NCI-H2227 treated with DMSO at 0.1 percent for 48 hours (cell line): ENCODE results near the gene ERGIC1.
"Not testable (repeated sequence)": the region's sequence is repeated elsewhere in the genome, so short reads cannot be mapped to it uniquely, and the experiment has no call there.

ENCODE experiments used
- DNase-seq: peaks from one replicate; lab custom pipeline; 2025; lab: John Stamatoyannopoulos, UW

The ERGIC1 gene

DNA sequence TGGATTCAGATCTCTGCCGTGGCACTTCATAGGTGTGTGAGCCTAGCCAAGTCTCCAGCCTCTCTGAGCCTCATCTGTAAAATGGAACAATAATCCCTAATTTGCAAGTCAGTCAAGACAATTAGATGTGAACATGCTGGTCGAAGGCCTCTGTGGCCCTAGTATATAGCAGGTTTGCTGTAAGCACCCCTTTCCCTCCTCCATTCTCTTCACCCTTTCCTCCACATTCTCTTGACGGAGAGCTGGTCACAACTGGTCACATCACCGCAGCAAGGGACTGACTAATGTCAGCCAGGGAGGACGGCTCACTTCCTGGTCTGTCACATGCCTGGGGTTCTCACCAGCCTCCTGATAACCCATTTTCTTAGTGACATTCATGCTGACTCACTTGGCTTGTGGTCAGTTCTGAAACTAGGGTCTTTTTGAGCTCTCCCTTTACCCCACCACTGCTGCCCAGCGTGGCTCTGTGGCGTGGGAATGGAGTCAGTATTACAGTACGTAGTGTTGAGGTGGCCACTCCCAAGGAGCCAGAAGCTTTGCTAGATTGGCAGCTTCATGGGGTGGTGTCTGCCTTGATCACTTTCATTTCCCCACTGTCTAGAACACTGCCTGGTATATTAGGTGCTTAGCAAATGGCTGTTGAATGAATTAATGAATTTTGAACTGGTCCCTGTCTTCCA is 47.8 kb downstream of the ERGIC1 start:
- DNase-seq, result no peak

DNA sequence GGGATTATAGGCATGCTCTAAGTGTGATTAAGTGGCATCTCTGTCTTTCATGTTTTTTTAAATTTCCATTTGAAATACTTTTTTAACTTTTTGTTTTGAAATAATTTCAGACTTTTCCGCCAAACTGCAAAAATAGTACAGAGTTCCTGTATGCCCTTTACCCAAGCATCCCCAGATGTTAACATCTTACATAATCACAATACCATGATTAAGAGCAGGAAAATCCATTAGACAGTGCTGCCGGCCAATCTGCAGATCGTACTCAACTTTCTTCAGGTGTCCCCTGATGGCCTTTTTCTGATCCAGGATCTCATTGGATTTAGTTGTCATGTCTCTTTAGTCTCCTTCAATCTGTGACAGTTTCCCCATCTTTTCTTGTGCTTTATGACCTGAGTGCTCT is 49.0 kb downstream of the ERGIC1 start:
- no peak for DNase-seq

DNA sequence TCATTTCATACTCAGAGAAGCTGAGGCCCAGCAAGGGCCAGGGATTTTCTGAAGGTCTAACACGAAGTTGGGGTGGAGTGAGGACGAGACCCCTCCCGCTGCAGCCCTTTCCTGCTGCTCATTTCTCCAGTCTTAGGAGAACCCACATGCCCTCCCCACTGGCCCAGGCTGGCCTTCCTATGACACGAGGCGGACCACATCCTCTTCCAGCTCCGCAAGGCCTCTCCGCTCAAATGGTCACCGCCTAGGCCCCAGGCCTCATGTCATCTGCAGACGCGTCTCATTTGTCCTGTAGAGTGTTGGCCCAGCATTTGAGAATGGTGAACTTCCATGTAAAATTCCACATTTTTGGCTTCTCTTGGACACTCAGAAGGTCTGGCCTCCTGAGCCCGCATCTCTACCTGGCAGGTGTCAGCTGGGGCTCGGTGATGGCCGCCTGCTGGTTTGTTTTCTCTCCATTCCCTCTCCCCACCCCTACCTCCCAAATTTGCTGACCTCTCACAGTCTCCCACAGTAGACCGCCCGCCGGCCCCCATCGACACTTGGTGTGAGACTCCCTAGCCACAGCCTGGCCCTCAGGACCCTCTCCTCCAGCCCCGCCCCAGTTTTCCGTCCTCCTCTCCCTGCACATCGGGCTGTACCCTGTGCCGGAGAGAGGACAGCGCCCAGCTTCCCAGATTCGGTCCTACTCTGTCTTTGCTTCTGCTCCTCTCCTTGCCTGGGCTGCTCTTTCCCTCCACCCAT is 51.7 kb downstream of the ERGIC1 start:
- DNase-seq, result no peak

DNA sequence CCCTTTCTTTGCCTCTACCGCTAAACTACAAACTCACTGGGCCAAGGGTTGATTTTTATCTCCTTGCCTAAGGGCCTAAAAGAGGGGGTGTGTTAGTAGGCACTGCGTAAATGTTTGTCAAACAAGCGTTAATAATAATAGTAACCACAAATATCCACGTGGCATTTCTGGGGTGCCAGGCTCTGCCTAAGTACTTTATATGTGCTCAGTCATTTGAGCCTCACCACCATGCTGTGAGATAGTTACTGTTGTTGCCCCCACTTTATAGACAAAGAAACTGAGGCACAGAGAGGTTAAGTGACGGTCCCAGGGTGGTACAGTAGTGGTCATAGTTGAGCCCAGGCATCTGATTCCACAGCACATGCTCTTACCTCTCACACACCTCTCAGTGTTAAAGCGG is 52.4 kb downstream of the ERGIC1 start:
- no peak for DNase-seq

DNA sequence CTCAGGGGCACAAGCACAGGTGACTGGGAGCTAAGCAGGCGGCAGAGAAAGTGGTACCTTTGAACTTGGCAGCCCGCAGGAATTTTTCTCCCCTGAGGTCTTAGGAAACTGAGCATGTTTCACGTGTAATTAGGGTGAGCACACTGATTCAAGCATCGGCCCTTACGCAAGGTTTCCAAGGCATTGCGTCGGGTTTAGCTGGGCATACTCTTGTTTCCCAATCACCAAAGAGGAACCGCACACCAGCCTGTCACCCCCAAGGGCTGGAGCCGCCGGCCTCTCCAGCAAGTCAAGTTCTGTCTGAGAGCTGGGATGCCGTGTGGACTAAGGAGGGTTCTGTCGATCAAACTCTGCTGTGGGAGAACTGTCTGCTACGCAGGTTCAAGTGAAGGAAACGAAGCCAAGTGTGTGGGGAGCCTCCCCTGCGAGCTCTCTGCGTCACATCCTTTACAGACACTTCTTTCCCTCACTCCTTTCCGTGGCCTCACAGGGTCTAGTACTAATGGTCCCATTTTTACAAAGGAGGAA is 53.0 kb downstream of the ERGIC1 start:
- DNase-seq, result no peak

DNA sequence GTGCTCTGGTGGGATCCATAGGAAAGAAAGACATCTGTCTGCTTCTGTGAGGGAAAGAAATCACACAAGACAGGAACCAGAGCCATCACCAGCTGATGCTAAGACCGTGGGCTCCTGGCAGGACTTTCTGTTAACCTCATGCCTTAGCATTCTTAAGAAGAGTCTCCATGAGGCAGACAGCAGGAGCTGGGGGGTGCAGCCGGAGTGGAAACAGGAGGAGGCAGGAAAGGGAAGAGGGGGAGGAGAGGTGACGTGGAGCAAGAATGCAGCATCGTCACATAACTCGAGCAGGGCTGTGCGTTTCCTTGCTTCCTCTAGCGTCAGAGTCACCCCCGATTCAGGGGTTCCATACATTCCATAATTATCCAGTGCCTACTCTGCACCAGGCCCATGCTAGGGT is 53.6 kb downstream of the ERGIC1 start:
- DNase-seq, result no peak

DNA sequence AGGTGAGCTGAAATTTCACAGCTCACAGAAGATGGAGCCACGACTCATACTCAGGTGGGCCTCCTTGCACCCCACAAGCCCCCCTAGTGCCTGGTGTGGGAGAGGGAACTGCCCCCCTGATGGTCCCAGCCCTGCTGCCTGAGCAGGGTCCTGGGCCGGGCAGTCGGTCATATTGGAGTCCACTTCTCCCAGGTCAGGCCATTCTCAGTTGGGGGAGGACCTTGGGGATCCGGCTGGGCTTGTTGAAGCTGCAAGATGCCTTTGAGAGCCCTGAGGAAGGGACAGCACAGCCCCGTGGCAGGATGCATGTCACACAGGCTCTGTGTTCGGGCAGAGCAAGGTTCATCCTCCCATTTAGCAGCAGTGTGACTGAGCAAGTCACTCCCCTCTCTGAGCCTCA is 56.6 kb downstream of the ERGIC1 start:
- DNase-seq, result no peak

DNA sequence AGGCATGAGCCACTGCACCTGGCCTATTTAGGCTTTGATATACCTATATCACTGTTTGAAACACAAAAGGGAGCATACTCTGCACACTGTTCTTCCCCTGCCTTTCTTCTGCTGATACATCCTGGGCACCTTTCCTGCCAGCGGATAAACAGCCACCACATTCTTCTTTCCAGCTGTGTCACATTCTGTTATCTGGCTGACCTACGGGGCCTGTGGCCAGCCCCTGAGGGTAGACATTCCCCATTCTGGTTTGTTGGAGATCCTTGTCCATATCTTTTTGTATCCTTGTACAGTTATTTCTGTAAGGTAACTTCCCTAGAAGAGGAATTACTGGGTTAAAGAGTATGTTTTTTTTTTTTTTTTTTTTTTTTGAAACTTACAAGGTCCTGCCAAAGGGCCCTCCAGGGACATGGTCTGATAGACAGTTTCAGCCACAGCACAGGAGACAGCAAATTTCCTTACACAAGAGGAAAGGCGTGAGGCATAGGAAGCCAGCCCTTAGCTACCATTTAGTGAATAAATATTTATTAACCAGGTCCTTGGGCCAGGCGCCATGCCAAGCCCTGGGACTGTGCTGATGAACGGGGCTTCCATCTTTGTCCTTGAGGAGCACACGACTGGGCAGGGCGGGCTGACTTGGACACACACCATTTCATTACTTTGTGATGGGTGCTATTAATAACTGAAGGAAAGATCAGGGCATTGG is 57.8 kb downstream of the ERGIC1 start:
- no peak for DNase-seq

DNA sequence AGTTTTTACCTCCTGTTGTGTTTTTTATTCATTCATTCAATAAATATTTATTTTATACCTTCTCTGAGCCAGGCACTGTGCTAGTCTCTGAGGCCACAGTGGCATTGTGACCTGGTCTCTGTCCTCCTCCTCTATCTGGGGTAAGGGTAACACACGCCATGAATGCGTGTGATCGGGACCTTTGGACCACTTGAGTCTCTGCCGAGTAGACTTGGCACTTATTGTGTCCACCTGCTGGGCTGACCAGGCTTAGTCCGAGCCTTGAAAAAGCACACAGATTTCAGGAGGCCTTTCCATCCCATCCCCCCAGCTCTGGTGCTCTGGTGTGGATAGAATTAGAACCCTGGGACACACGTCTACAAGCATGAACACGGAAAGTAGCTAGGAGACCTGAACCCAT is 58.7 kb downstream of the ERGIC1 start:
- DNase-seq, result no peak

DNA sequence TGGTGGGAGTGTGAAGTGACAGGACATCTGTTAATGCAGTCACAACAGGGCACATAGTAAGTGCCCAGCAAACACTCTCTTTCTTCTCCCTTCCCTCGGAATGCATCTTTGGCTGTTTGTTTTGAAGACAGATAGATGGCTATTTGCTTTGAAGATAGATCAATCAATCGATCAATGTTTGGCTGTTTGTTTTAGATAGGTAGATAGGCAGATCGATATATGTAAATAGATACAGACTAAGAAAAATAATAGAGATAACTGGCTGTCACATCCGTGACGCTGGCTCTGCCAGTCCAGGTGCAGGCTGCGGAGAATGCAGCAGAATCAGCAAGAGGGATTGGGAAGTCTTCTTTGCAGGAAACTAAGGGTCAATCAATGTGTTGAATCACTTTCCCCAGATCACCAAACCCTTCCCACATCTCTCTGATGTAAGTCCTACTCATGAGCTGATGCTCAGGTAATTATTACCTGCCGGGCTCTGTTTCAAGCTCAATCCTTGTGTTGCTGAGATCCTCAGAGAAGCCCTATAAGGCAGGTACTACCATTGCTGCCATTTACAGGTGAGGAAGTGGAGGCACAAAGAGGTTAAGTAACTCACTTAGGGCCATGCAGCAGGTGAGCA is 60.8 kb downstream of the ERGIC1 start:
- no peak for DNase-seq

DNA sequence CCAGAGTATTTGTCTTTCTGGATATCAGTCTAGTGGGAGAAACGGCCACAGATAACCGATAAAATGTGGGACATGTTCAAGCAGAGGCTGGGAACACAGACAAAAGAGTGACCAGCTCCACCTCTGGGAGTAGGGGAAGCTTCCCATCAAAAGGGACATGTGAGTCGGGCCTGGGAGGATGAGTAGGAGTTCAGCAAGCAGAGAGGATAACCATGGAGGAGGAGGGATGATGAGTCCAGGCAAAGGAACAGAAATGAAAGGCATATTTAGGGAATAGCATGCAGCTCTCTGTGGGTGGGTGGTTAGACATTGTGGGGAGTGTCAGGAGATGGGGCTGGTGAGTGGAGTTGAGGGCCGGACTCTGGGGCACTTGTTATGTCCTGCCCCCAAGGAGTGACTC is 61.5 kb downstream of the ERGIC1 start:
- DNase-seq, result no peak

DNA sequence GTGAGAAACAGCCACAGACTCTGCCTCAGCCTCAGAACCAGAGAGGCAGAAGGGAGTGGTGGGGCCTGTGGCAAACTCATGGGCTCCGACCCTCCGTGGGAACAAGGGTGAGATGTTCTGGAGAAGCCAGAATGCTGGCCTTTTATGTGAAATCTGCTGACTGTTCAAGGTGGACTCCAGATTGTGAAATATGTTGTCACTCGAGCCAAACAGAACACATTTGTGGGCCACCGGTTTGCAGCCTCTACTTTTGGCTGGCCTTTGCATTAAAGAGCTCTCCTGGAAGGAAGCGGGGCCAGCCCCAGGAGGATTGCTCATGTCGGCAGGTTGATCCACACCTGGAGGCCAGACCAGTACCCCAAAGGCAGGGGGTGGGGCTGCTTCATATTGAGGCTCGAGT is 62.4 kb downstream of the ERGIC1 start:
- DNase-seq, result no peak

DNA sequence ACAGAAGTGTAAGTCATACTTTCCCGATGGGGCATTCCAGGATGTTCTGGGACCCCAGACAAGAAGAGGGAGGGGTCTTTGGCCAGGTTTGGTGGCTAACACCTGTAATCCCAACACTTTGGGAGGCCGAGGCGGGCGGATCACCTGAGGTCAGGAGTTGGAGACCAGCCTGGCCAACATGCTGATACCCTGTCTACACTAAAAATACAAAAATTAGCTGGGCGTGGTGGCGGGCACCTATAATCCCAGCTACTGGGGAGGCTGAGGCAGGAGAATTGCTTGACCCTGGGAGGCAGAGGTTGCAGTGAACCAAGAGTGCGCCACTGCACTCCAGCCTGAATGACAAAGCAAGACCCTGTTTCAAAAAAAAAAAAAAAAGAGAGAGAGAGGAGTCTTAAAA is 63.0 kb downstream of the ERGIC1 start:
- not testable (repeated sequence) for DNase-seq

DNA sequence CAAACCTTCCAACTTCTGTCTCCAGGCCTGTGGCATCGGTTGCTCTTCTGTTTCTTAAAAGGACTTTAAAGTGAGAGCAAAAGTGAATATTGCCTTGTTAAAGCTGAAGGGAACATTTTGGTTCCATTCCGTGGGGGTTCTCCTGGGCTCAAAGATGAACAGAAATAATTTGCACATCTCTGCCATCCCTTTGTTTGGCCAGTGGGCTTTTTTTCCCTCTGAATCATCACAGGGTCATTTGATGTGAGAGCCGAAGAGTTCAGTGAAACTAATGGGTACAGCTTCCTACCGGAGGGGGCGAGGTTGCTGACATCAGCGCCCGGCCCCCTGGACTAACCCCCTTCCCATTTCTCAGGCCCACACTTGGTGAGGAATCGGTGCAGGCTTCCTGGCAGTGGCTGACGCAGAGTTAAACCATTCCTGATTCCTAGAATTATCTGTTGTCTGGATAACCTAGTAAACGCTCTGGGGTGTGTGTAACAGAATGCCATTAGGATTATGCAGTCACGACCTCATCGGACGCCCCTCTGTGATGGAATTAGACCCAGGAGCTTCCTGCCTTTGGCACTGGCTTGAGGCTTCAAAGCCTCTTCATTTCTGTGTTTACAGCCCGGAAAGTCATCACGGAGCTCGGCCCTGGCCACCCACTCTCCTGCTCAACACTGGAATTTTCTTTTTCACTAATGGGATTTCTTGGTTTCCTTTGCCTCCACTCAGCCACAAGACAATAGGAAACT is 63.6 kb downstream of the ERGIC1 start:
- no peak for DNase-seq

DNA sequence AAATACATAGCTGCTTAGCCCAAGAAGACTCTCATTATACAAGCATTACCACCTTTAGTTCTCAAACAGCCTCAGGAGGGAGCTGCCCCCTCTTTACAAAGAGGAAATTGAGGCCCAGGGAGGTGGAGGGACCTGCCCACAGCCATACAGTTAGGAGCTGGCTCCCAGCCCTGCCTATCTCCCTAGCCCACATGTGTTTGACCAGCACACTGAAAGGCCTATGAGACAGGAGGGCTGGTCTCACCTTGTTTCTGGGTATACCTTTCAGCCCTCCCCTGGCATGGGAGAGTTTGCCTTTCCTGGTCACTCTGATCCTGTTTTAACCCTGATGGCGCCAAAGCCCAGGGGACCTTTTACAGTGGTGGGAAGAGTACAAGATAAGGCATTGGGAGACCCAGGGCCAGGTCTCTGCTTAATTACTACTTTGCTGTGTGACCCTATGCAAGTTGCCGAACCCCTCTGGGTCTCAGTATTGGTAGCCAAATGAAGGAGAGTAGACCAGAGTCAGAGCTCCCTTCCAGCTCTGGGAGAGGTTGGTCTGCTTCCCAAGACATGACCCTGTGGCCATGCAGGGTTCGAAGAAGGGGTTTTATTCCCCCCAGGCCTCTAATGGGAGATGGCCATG is 64.3 kb downstream of the ERGIC1 start:
- no peak for DNase-seq

DNA sequence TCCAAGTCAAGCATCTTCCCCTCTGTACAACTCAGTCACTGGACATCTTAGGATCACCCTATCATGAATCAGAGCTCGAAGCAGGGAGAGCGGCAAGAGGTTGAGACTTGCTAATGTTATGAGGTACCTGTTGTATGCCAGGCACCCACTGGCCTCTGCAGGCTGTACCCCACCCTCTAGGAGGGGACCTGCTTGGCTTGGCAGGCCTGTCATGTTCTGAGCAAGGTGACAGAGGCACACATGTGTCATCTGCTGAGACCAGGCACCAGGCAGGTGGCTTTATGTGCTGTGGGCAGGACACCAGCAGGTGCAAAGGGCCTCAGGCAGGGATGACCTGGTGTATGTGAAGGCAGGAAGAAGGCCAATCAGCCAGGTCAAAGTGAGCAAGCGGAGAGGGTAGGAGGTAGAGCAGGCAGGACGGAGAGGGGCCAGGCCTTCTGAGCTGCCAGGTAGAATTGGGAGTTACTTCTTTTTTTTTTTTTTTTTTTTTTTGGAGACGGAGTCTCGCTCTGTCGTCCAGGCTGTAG is 64.9 kb downstream of the ERGIC1 start:
- no peak for DNase-seq

DNA sequence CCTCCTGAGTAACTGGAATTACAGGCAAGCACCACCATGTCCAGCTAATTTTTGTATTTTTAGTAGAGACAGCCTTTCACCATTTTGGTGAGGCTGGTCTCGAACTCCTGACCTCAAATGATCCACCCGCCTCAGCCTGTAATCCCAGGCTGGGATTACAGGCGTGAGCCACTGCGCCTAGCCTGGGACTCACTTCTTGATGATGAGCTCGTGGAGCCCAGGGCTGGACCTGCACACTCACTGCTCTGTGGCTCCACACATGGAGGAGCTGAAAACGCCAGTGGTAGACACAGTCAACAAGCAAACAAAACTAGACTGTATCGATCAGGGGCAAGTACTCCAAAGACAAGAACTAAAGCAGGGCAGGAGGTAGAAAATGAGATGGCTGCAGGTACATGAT is 65.4 kb downstream of the ERGIC1 start:
- no peak for DNase-seq

DNA sequence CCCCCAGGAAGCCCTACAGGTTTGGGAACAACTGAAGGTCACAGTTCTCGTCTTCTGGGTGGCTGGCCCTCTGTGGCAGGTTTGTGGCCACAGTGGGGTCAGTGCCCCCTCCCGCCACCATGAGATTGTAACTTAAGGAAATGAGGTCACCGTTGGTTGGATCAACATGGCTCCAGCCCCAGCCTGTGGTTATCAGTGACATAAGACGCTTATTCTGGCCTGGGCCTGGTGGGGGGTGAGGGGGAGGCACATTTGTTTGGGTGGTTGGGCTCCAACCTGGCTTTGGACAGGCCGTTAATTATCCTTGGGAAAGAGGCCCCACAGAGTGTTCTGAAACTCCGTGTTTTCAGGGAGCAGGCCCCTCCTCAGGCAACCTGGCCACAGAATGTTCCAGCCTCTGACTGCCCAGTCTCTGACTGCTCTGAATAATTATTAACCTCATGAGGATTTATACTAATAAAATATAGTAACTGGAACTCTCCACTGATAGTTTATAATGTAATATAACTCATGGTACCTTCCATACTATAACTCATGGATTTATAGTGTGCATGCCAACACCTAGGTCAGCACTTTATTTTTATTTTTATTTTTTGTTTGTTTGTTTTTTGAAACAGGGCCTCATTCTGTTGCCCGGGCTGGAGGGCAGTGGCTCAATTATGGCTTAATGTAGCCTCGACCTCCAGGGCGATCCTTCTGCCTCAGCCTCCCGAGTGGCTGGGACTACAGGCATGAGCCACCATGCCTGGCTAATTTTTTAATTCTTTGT is 67.1 kb downstream of the ERGIC1 start:
- no peak for DNase-seq

DNA sequence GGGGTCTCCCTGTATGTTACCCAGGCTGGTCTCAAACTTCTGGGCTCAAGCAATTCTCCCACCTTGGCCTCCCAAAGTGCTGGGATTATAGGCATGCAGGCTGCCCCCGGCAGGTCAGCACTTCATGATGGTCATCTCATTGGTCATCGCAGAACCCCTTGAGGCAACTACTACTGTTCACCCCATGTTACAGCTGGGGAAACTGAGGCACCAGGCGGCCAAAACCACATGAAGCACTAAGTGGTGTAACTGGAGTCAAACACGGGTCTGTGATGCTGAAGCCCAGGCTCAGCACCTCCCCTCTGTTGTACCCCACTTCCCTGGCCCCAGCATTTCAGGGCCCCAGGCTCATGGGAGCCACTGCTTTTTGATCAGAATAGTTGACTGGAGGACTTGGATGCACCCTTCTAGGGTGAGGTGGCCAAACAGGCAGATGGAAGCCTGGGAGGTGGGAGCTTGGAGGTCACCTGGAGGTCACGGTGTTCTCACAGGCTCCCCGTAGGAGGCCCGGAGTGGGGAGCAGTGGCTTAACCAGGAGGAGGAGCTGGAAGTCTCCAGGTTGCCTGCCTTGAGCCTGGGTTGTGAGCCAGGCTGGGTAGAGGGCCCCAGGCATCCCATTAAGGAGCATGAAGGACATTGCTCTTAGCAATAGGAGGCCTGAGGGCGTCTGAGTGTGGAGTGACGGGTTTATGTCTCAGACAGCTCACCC is 67.9 kb downstream of the ERGIC1 start:
- DNase-seq, result no peak
